ENCODE measurements around the gene CLGN. TPM values are rescaled to one million over a fixed set of nuclear protein-coding genes. Genes with fewer than 3 reads are reported as not detected.

Gene CLGN
- polyA plus RNA-seq, 1 donor (not counting 4 experiments of a cell fraction or from before 2014, with no cell fraction given) = not detected

DNA sequence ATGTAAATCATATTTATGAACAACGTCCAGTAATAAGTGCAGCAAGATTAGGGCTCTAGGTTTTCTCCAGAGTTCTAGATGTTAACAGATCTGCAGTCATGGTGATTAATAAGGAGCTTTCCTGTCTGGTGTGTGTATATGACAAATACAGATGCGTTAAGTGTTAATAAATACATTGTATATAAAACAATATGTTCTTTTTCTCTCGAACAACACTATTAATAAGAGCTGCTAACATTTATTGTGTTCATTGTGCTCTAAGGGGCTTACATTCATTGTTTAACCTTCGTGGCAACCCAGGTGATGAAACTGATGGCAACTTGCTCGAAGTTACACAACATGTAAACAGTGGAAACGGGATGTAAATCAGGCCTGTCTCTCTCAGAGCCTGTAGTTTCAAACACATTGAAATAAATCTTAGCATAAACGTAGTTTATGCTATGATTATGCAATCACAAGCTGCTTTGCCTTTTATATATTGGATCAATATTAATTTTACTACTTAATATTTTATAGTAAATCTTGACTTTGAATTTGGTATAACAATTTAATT, 547 bp upstream of the CLGN start:
- TF ChIP-seq EZH2 (IDR thresholded peaks at IDR 0.05; ENCODE audit: low read length) = no peak
- TF ChIP-seq, protein P1, sequence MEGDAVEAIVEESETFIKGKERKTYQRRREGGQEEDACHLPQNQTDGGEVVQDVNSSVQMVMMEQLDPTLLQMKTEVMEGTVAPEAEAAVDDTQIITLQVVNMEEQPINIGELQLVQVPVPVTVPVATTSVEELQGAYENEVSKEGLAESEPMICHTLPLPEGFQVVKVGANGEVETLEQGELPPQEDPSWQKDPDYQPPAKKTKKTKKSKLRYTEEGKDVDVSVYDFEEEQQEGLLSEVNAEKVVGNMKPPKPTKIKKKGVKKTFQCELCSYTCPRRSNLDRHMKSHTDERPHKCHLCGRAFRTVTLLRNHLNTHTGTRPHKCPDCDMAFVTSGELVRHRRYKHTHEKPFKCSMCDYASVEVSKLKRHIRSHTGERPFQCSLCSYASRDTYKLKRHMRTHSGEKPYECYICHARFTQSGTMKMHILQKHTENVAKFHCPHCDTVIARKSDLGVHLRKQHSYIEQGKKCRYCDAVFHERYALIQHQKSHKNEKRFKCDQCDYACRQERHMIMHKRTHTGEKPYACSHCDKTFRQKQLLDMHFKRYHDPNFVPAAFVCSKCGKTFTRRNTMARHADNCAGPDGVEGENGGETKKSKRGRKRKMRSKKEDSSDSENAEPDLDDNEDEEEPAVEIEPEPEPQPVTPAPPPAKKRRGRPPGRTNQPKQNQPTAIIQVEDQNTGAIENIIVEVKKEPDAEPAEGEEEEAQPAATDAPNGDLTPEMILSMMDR (optimal IDR thresholded peaks at IDR 0.05 in 1 of 3, IDR thresholded peaks at IDR 0.05 in 1 of 3, conservative IDR thresholded peaks at IDR 0.05 in 1 of 3; ENCODE audit: extremely low read depth in 1 of 3, insufficient read depth in 2 of 3, low read length in 3 of 3) = no peak
- H3K79me2 ChIP-seq (ENCODE audit: control insufficient read depth, insufficient read depth, low read length) = no peaks in the 10 kb centered on the region
- peak overlapping the region; percentile 89 for H2AFZ ChIP-seq (ENCODE audit: control insufficient read depth, low read length)
- H3K9ac ChIP-seq (ENCODE audit: control insufficient read depth, extremely low read depth, insufficient read depth, low read length) = no peak overlapping the region
- dilution Hi-C loops (cut with MboI; ENCODE audit: extremely low pct_ligation_motif_present, low sequenced_read_pairs) = no loop called here
- no peak overlapping the region for H3K27ac ChIP-seq (ENCODE audit: control insufficient read depth, insufficient read depth, low read length)
- no peaks in the 10 kb centered on the region for H4K20me1 ChIP-seq (ENCODE audit: control insufficient read depth, extremely low read depth, insufficient read depth, low read length)
- peak overlapping the region; percentile 32 to 69 (median 61) for H3K4me3 ChIP-seq (ENCODE audit: control insufficient read depth in 2 of 3, extremely low read depth in 1 of 3, insufficient read depth in 2 of 3, low read depth in 1 of 3, low read length in 3 of 3)
- H3K9me1 ChIP-seq (ENCODE audit: control insufficient read depth, extremely low read depth, insufficient read depth, low read length) = no peaks in the 10 kb centered on the region
- peak overlapping the region; percentile 87 for H3K4me2 ChIP-seq (ENCODE audit: control insufficient read depth, extremely low read depth, insufficient read depth, low read depth, low read length)
- peaks cover 18% of the 10 kb centered on the region for H3K27me3 ChIP-seq (ENCODE audit: control insufficient read depth, extremely low read depth, insufficient read depth, low read length)
- DNase-seq (ENCODE audit: low read depth, low spot score) (no peak), FAIRE-seq (no peak)
- H3K4me1 ChIP-seq (ENCODE audit: control insufficient read depth, extremely low read depth, insufficient read depth, low read length) = no peaks in the 10 kb centered on the region
- no peaks in the 10 kb centered on the region for H3K36me3 ChIP-seq (ENCODE audit: control insufficient read depth in 2 of 2, extremely low read depth in 1 of 2, insufficient read depth in 2 of 2, low read length in 2 of 2)
- no peaks in the 10 kb centered on the region for H3K9me3 ChIP-seq (ENCODE audit: control insufficient read depth, low read depth, low read length)

DNA sequence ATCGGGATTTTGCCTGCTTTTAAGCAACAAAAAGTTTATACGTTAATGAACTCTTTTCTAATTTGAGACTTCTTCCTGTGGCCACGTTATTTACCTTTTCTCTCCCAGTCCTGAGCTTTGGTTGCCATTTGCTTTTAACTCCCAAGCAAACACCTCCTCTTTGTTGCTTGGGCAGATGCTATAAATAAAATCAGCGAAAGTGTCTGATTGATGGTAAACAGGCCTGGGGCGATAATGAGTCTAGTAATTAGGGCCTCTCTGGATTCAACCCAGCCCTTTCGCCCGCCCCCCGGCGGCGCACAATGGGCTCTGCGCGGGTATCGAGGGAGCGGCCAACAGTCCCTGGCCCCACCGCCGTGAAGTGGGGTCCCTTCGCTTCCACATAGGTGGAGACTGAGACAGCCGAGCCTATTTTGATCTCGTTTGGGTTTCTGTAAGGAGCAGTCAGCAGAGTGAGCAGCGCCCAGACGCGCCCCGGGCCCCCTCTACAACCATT, 790 bp downstream of the CLGN start:
- Histone ChIP-seq H4K20me1 (ENCODE audit: control insufficient read depth, extremely low read depth, insufficient read depth, low read length) (no peaks in the 10 kb centered on the region), H3K9me3 (ENCODE audit: control insufficient read depth, low read depth, low read length) (no peaks in the 10 kb centered on the region), H3K4me3 (ENCODE audit: control insufficient read depth in 2 of 3, extremely low read depth in 1 of 3, insufficient read depth in 2 of 3, low read depth in 1 of 3, low read length in 3 of 3) (peak overlapping the region in 1 of 3 experiments; percentile 69), H3K9me1 (ENCODE audit: control insufficient read depth, extremely low read depth, insufficient read depth, low read length) (no peaks in the 10 kb centered on the region), H3K27me3 (ENCODE audit: control insufficient read depth, extremely low read depth, insufficient read depth, low read length) (peaks cover 18% of the 10 kb centered on the region), H3K9ac (ENCODE audit: control insufficient read depth, extremely low read depth, insufficient read depth, low read length) (no peak overlapping the region), H3K36me3 (ENCODE audit: control insufficient read depth in 2 of 2, extremely low read depth in 1 of 2, insufficient read depth in 2 of 2, low read length in 2 of 2) (no peaks in the 10 kb centered on the region), H3K79me2 (ENCODE audit: control insufficient read depth, insufficient read depth, low read length) (no peaks in the 10 kb centered on the region), H3K27ac (ENCODE audit: control insufficient read depth, insufficient read depth, low read length) (no peak overlapping the region), H2AFZ (ENCODE audit: control insufficient read depth, low read length) (no peak overlapping the region), H3K4me2 (ENCODE audit: control insufficient read depth, extremely low read depth, insufficient read depth, low read depth, low read length) (peak overlapping the region; percentile 87), H3K4me1 (ENCODE audit: control insufficient read depth, extremely low read depth, insufficient read depth, low read length) (no peaks in the 10 kb centered on the region)
- no peak for TF ChIP-seq EZH2 (IDR thresholded peaks at IDR 0.05; ENCODE audit: low read length)
- TF ChIP-seq, protein P1 (optimal IDR thresholded peaks at IDR 0.05 in 1 of 3, IDR thresholded peaks at IDR 0.05 in 1 of 3, conservative IDR thresholded peaks at IDR 0.05 in 1 of 3; ENCODE audit: extremely low read depth in 1 of 3, insufficient read depth in 2 of 3, low read length in 3 of 3) = no peak
- DNase-seq (ENCODE audit: low read depth, low spot score) (no peak), FAIRE-seq (no peak)
- dilution Hi-C loops (cut with MboI; ENCODE audit: extremely low pct_ligation_motif_present, low sequenced_read_pairs) = no loop called here
